ENCODE measurements around the gene ISG15. TPM values are rescaled to one million over a fixed set of nuclear protein-coding genes. Genes with fewer than 3 reads are reported as not detected.
"Not testable (repeated sequence)": the region's sequence is repeated elsewhere in the genome, so short reads cannot be mapped to it uniquely, and the experiment has no call there.

ISG15 gene
- total RNA-seq, 1 experiment from 2014 or later: 124 TPM

GRCh38 chr1:1021010-1021919 lies 8.0 kb downstream of the ISG15 start:
- peak overlapping the region; percentile 75 for H3K4me3 ChIP-seq (ENCODE audit: insufficient read depth, low read depth, low read length)
- DNase-seq: peak; percentile 80
- H3K27me3 ChIP-seq (ENCODE audit: control insufficient read depth, insufficient read depth, low read length): no peaks in the 10 kb centered on the region
- H3K36me3 ChIP-seq (replicated peaks; ENCODE audit: control insufficient read depth, insufficient read depth, low read length): peaks cover 1% of the 10 kb centered on the region

- H3K4me3 ChIP-seq (ENCODE audit: insufficient read depth, low read depth, low read length): no peak overlapping the region
- no peak for DNase-seq
- H3K27me3 ChIP-seq (ENCODE audit: control insufficient read depth, insufficient read depth, low read length): no peaks in the 10 kb centered on the region
- peaks cover 1% of the 10 kb centered on the region for H3K36me3 ChIP-seq (replicated peaks; ENCODE audit: control insufficient read depth, insufficient read depth, low read length)
Measured at GRCh38 chr1:1021920-1022259, 8.6 kb downstream of the ISG15 start.

GRCh38 chr1:1022302-1023009 lies 9.2 kb downstream of the ISG15 start:
- Histone ChIP-seq H3K4me3 (ENCODE audit: insufficient read depth, low read depth, low read length) (no peak overlapping the region), H3K27me3 (ENCODE audit: control insufficient read depth, insufficient read depth, low read length) (no peaks in the 10 kb centered on the region), H3K36me3 (replicated peaks; ENCODE audit: control insufficient read depth, insufficient read depth, low read length) (peaks cover 1% of the 10 kb centered on the region)
- DNase-seq: no peak

- Histone ChIP-seq H3K36me3 (replicated peaks; ENCODE audit: control insufficient read depth, insufficient read depth, low read length) (peaks cover 1% of the 10 kb centered on the region), H3K4me3 (ENCODE audit: insufficient read depth, low read depth, low read length) (no peak overlapping the region), H3K27me3 (ENCODE audit: control insufficient read depth, insufficient read depth, low read length) (no peaks in the 10 kb centered on the region)
- DNase-seq: peak; percentile 74
Measured at GRCh38 chr1:1023700-1024099, 10.4 kb downstream of the ISG15 start.

DNA sequence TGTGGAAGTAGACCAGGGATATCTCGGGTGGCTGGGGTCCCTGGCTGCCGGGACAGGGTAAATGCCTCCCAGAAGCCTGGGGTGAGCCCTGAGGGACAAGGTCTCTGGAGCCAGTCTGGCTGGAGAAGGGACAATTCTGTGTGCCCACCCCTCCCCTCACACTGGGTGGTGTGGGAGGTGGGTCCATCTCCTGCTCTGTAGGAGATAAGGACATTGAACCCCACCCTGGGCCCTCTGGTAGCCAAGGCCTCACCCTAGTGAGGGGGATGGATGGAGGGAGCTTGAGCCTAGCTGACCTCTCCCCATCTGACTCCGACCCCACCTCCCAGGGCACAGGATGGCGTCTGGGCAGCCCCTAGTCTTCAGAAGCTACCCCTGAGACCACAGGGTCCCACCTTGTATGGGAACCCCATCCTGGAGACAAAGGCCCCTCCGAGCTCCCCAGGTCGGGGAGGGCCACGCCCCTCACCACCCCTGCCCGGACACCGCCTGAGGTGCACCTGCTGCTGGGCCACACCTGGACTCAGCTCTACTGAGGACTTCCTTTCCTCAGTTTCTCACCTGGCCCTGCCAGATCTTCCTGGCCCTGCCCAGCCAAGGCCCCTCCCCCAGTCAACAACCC lies 11.0 kb downstream of the ISG15 start:
- Histone ChIP-seq H3K36me3 (replicated peaks; ENCODE audit: control insufficient read depth, insufficient read depth, low read length) (peaks cover 1% of the 10 kb centered on the region), H3K27me3 (ENCODE audit: control insufficient read depth, insufficient read depth, low read length) (no peaks in the 10 kb centered on the region), H3K4me3 (ENCODE audit: insufficient read depth, low read depth, low read length) (no peak overlapping the region)
- DNase-seq: no peak

DNA sequence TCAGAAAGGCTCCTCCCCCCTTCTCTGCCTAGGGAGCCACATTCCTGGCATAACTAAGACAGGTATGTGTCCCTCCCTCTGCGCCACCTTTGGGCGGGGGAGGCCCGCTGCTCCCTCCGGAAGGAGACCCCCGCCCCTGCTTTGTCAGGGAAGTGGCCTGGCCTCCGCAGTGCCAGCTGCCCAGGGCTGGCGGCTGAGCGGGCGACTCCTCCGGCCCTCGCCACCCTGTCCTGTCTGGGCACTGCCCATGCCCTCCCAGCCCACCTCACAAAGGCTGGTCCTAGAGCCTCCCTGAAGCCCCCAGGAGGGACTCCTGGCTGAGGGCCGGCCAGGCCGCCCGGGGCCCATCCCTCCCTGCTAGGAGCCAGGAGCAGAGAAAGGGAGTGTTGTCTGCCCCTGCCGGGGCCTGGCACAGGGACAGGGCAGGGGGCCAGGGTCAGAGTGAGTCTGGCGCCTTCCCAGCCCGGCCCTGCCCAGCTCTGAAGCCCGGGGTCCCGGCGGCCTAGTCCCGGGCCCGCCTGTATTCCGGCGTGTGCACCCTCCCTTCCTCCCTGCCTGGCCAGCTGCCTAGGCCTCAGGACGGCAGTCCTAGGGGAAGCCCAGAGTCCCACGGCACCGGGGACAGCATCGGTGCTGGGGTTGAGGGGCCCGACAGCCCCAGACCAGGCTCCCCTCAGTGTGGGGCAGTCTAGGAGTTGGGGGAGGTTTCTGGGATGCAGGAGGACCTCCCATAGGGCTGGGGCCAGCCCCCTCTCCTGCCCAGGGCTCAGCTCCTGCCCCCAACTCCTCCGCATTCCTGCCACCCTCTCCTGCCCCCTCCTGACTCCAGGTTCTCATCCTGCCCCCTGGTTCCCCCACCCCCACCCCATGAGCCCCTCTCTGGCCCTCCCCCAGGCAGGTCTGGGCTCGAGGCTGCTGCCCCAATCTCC lies 11.7 kb downstream of the ISG15 start:
- peak; percentile 92 for DNase-seq
- H3K4me3 ChIP-seq (ENCODE audit: insufficient read depth, low read depth, low read length): no peak overlapping the region

GRCh38 chr1:1025730-1026129 lies 12.4 kb downstream of the ISG15 start:
- Histone ChIP-seq H3K27me3 (ENCODE audit: control insufficient read depth, insufficient read depth, low read length) (no peaks in the 10 kb centered on the region), H3K36me3 (replicated peaks; ENCODE audit: control insufficient read depth, insufficient read depth, low read length) (peaks cover 1% of the 10 kb centered on the region), H3K4me3 (ENCODE audit: insufficient read depth, low read depth, low read length) (no peak overlapping the region)
- no peak for DNase-seq

More for the DNA sequence above, 11.7 kb downstream of the ISG15 start:
- Histone ChIP-seq H3K36me3 (replicated peaks; ENCODE audit: control insufficient read depth, insufficient read depth, low read length) (peaks cover 1% of the 10 kb centered on the region), H3K27me3 (ENCODE audit: control insufficient read depth, insufficient read depth, low read length) (no peaks in the 10 kb centered on the region)

DNA sequence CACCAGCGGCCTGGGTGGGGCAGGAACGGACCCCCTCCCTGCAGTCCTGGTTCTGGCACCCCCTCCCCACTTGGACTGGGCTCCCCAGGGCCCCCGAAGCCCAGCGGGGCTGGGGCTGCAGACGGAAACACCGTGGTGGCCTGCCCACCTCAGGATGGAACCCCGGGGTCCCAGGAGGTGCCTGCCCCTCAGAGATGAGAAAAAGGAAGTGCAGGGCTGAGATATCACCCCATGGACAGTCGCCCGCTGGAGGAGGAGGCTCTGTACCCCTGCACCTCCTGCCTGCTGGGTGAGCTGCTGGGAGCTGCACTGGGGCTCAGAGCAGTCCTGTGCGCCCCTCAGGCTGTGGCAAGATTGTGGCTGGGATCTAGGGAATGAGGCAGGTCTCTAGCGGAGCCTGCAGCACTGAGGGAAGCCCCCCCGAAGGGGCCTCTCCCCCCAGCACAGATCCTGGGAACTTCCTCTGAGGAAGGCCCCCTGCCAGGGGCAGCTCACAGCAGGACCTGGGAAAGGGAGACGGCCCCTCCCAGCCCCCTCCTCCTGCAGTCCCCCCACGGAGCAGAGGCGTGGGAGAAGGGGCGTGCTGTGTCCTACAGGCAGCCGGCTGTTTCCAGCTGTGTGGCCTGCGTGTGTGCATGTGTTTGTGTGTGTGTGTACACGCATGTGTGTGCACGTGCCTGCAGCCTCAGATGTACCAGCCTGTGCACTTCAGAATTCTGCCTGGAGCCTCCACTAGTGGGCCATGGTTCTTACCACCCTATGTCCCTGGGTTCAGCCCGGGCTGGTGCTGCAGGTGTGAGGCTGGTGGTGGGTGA lies 13.5 kb downstream of the ISG15 start:
- H3K4me3 ChIP-seq (ENCODE audit: insufficient read depth, low read depth, low read length): no peak overlapping the region
- peaks cover 1% of the 10 kb centered on the region for H3K36me3 ChIP-seq (replicated peaks; ENCODE audit: control insufficient read depth, insufficient read depth, low read length)
- H3K27me3 ChIP-seq (ENCODE audit: control insufficient read depth, insufficient read depth, low read length): no peaks in the 10 kb centered on the region
- DNase-seq: no peak

GRCh38 chr1:1027791-1028190 lies 14.5 kb downstream of the ISG15 start:
- no peak overlapping the region for H3K4me3 ChIP-seq (ENCODE audit: insufficient read depth, low read depth, low read length)
- DNase-seq: no peak
- no peaks in the 10 kb centered on the region for H3K36me3 ChIP-seq (replicated peaks; ENCODE audit: control insufficient read depth, insufficient read depth, low read length)
- no peaks in the 10 kb centered on the region for H3K27me3 ChIP-seq (ENCODE audit: control insufficient read depth, insufficient read depth, low read length)

DNA sequence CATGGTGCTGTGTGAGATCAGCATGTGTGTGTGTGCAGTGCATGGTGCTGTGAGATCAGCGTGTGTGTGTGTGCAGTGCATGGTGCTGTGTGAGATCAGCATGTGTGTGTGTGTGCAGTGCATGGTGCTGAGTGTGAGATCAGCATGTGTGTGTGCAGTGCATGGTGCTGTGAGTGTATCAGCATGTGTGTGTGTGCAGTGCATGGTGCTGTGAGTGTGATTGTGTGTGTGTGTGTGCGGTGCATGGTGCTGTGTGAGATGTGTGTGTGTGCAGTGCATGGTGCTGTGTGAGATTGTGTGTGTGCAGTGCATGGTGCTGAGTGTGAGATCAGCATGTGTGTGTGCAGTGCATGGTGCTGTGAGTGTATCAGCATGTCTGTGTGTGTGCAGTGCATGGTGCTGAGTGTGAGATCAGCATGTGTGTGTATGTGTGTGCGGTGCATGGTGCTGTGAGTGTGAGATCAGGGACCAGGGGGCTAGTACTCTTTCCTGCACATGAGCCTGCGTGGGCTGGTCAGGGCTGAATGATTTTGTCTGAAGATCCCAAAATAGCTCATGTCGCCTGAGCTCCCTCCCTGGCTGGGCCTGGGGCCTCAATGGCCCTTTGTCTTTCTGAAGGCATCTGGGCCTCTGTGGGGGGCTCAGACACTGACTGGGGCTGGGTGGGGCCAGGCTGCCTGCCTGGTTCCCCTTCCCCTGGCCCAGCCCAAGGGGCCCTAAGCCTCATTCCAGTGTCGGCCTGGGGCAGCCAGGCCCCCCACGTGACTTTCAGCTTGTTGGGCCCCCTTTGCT lies 17.8 kb downstream of the ISG15 start:
- H3K4me3 ChIP-seq (ENCODE audit: insufficient read depth, low read depth, low read length); H3K27me3 ChIP-seq (ENCODE audit: control insufficient read depth, insufficient read depth, low read length); H3K36me3 ChIP-seq (replicated peaks; ENCODE audit: control insufficient read depth, insufficient read depth, low read length); DNase-seq: not testable (repeated sequence)

- Histone ChIP-seq H3K4me3 (ENCODE audit: insufficient read depth, low read depth, low read length) (no peak overlapping the region), H3K36me3 (replicated peaks; ENCODE audit: control insufficient read depth, insufficient read depth, low read length) (no peaks in the 10 kb centered on the region), H3K27me3 (ENCODE audit: control insufficient read depth, insufficient read depth, low read length) (peaks cover 11% of the 10 kb centered on the region)
- no peak for DNase-seq
Measured at GRCh38 chr1:1031659-1032235, 18.4 kb downstream of the ISG15 start.

- no peaks in the 10 kb centered on the region; the same call in 1 of the 2 replicates for H3K36me3 ChIP-seq (replicated peaks; ENCODE audit: control insufficient read depth, insufficient read depth, low read length)
- H3K27me3 ChIP-seq (ENCODE audit: control insufficient read depth, insufficient read depth, low read length): peaks cover 11% of the 10 kb centered on the region
- peak overlapping the region; percentile 31 for H3K4me3 ChIP-seq (ENCODE audit: insufficient read depth, low read depth, low read length)
- DNase-seq: no peak
Measured at GRCh38 chr1:1032424-1032823, 19.1 kb downstream of the ISG15 start.

All from H7 (cell line).